Hepatocyte (in vitro differentiated cells): ENCODE results near the gene SHISA7. TPM values are rescaled to one million over a fixed set of nuclear protein-coding genes. Genes with fewer than 3 reads are reported as not detected.
A peak's percentile ranks its signal among the peaks of the same experiment; 100 is the strongest.

Source experiments
- DNase-seq: peaks from one replicate; pipeline ENCODE4 v3.0.0-alpha.2; 2016; ENCODE audit warnings: low spot score
- H2AFZ ChIP-seq: fragments of 200-600 bp; sonication (generic); 2 replicates; pipeline ENCODE4 v1.6.0; 2016; ENCODE audit warnings: antibody characterized with exemption, mild to moderate bottlenecking
- H3K27ac ChIP-seq: fragments of 200-600 bp; sonication (generic); 2 replicates; pipeline ENCODE4 v1.5.1; 2016; ENCODE audit warnings: mild to moderate bottlenecking
- H3K27me3 ChIP-seq: fragments of 200-600 bp; sonication (generic); 2 replicates; pipeline ENCODE4 v1.6.1; 2016
- H3K36me3 ChIP-seq: fragments of 200-600 bp; sonication (generic); replicated peaks from 2 replicates; pipeline ENCODE4 v1.5.1; 2016; ENCODE audit warnings: low read depth; ENCODE audit not compliant: insufficient read depth
- H3K4me1 ChIP-seq: fragments of 200-600 bp; sonication (generic); 2 replicates; pipeline ENCODE4 v1.5.1; 2016; ENCODE audit warnings: mild to moderate bottlenecking, moderate library complexity; ENCODE audit not compliant: insufficient read depth
- H3K4me2 ChIP-seq: fragments of 200-600 bp; sonication (generic); 2 replicates; pipeline ENCODE4 v1.6.0; 2016
- H3K4me3 ChIP-seq: fragments of 200-600 bp; sonication (generic); 2 replicates; pipeline ENCODE4 v1.5.1; 2016; ENCODE audit warnings: mild to moderate bottlenecking
- H3K79me2 ChIP-seq: fragments of 200-600 bp; sonication (generic); 2 replicates; pipeline ENCODE4 v1.6.0; 2017; ENCODE audit warnings: mild to moderate bottlenecking
- H3K9me2 ChIP-seq: fragments of 200-600 bp; sonication (generic); replicated peaks from 2 replicates; pipeline ENCODE4 v1.6.0; 2017; ENCODE audit warnings: mild to moderate bottlenecking; ENCODE audit not compliant: insufficient read depth
- H3K9me3 ChIP-seq: fragments of 200-600 bp; sonication (generic); 2 replicates; pipeline ENCODE4 v1.5.1; 2016; ENCODE audit warnings: low read depth, mild to moderate bottlenecking
- H4K20me1 ChIP-seq: fragments of 200-600 bp; sonication (generic); 2 replicates; pipeline ENCODE4 v1.6.0; 2016; ENCODE audit warnings: mild to moderate bottlenecking; ENCODE audit not compliant: insufficient read depth, poor library complexity, severe bottlenecking
- EZH2 ChIP-seq: fragments of 200-600 bp; sonication (generic); IDR thresholded peaks from 2 replicates; pipeline ENCODE4 v1.6.1; 2016; ENCODE audit warnings: antibody characterized with exemption, mild to moderate bottlenecking, borderline replicate concordance
- EZH2phosphoT487 ChIP-seq: fragments of 200-600 bp; sonication (generic); IDR thresholded peaks from one replicate; pipeline ENCODE4 v1.6.1; 2018; ENCODE audit warnings: antibody characterized with exemption, mild to moderate bottlenecking, low read depth, moderate library complexity; ENCODE audit not compliant: unreplicated experiment, severe bottlenecking
- WGBS: methylation state at CpG from one replicate; pipeline ENCODE4 v1.1.6; 2016; ENCODE audit warnings: low lambda C conversion rate; ENCODE audit errors: missing lambda C conversion rate; 5-methylcytosine and 5-hydroxymethylcytosine counted together
- polyA plus RNA-seq: library from polyadenylated mRNA; unstranded; fragments of >200 nt; fragmentation: Nextera tagmentation; extraction: Ambion mirVana; gene quantifications from 2 replicates; pipeline ENCODE4 v1.2.1, GENCODE V29; 2016
- total RNA-seq: library from RNA; depleted of rRNA; stranded (reverse); fragments of >200 nt; gene quantifications from 2 replicates; pipeline ENCODE4 v1.2.3, GENCODE V29; 2014
- TF ChIP-seq, protein P1 (sequence below): fragments of 200-600 bp; sonication (generic); IDR thresholded peaks from 2 replicates; pipeline ENCODE4 v1.5.1; 2016; ENCODE audit warnings: antibody characterized with exemption, mild to moderate bottlenecking; ENCODE audit not compliant: poor library complexity

The SHISA7 gene
- total RNA-seq: not detected in 2 replicates
- not detected in 2 replicates for polyA plus RNA-seq

DNA sequence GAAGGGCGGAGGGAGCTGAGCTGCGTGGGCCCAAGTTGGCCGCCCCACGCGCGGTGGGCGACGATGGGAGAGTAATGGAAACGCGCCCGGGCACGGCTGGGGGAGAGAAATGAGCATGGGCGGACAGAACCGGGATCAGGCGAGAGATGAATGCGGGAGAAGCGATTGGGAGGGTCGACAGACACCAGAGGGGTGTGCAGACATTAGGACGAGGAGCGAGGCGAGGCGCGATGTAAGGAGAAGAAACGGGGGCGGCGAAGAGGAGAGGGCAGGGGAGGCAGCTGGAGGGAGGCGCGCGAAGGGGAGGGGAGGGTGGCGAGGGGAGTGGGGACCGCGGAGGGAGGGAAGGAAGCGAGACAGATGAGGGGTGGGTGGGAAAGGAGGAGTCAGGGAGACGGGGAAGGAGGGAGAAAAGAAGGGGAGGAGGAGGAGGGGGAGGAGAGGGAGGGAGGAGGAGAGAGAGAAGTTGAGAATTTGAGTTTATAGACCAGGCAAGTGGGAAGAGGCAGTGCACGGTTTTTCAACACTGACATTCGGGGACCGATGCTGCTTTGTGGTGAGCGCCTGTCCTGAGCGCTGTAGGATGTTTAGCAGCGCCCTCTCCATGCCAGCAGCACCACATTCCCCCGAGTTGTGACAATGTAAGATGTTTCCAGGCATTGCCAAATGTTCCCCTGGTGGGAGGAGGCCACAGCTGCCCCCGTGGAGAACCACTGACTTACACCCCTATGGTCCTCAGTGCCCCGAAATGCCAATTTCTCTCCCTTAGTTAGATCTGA is at the start of gene SHISA7:
Gene SHISA7, minus strand, starts transcription at position 256 of the 779 bp plus-strand sequence. CDS start 437 bp downstream, outside the sequence.
- Histone ChIP-seq H3K4me2 (peak within 1 kb of the TSS; percentile 46), H3K36me3 (no peaks in the 10 kb centered on the region), H2AFZ (no peak within 1 kb of the TSS), H3K27me3 (peaks cover 73% of the 10 kb centered on the region), H3K9me2 (no peaks in the 10 kb centered on the region), H3K79me2 (no peaks in the 10 kb centered on the region), H3K27ac (no peak within 1 kb of the TSS), H3K4me1 (no peaks in the 10 kb centered on the region), H3K4me3 (no peak within 1 kb of the TSS), H3K9me3 (no peaks in the 10 kb centered on the region), H4K20me1 (no peaks in the 10 kb centered on the region)
- TF ChIP-seq EZH2 (no peak), EZH2phosphoT487 (no peak)
- TF ChIP-seq, protein P1, sequence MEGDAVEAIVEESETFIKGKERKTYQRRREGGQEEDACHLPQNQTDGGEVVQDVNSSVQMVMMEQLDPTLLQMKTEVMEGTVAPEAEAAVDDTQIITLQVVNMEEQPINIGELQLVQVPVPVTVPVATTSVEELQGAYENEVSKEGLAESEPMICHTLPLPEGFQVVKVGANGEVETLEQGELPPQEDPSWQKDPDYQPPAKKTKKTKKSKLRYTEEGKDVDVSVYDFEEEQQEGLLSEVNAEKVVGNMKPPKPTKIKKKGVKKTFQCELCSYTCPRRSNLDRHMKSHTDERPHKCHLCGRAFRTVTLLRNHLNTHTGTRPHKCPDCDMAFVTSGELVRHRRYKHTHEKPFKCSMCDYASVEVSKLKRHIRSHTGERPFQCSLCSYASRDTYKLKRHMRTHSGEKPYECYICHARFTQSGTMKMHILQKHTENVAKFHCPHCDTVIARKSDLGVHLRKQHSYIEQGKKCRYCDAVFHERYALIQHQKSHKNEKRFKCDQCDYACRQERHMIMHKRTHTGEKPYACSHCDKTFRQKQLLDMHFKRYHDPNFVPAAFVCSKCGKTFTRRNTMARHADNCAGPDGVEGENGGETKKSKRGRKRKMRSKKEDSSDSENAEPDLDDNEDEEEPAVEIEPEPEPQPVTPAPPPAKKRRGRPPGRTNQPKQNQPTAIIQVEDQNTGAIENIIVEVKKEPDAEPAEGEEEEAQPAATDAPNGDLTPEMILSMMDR: no peak
- no peak for DNase-seq
- 4% methylated on average over 12 of the region's 43 CpGs for WGBS

DNA sequence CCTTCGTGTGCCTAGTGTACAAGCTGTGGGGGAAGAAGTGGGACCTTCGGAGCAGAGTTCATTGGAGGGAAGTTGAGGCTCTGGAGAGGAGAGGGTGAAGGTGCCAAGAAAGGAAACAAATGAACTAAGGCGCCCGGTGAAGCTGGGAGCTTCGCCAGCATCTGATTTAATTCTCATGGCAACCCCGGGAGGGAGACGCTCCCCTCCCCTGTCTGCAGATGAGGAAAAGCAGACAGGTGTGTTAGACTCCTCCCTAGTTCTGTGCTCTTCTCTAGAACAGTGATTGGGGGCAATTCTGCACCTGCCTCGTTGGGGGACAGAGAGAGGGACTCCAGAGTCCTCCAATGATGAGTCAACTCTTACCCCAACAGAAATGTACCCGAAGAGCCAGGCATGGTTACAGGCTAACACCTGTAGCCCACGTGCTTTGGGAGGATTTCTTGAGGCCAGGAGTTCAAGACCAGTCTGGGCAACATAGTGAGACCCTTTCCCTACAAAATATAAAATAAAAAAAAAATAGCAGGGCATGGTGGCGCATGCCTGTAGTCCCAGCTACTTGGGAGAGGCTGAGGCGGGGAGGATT is 49.4 kb upstream of the SHISA7 start:
- H3K4me3 ChIP-seq: no peak overlapping the region
- no peak for DNase-seq
- H3K36me3 ChIP-seq: no peaks in the 10 kb centered on the region
- no peaks in the 10 kb centered on the region for H3K9me2 ChIP-seq
- H3K4me2 ChIP-seq: no peak overlapping the region
- H3K4me1 ChIP-seq: peaks cover 9% of the 10 kb centered on the region
- no peaks in the 10 kb centered on the region for H3K9me3 ChIP-seq
- TF ChIP-seq, protein P1: no peak
- TF ChIP-seq EZH2: no peak
- TF ChIP-seq EZH2phosphoT487: no peak
- H3K27me3 ChIP-seq: peaks cover 10% of the 10 kb centered on the region
- H4K20me1 ChIP-seq: no peaks in the 10 kb centered on the region
- no peaks in the 10 kb centered on the region for H3K79me2 ChIP-seq
- WGBS: 71% methylated on average over 12 of the region's 12 CpGs
- no peak overlapping the region for H2AFZ ChIP-seq
- H3K27ac ChIP-seq: no peak overlapping the region

DNA sequence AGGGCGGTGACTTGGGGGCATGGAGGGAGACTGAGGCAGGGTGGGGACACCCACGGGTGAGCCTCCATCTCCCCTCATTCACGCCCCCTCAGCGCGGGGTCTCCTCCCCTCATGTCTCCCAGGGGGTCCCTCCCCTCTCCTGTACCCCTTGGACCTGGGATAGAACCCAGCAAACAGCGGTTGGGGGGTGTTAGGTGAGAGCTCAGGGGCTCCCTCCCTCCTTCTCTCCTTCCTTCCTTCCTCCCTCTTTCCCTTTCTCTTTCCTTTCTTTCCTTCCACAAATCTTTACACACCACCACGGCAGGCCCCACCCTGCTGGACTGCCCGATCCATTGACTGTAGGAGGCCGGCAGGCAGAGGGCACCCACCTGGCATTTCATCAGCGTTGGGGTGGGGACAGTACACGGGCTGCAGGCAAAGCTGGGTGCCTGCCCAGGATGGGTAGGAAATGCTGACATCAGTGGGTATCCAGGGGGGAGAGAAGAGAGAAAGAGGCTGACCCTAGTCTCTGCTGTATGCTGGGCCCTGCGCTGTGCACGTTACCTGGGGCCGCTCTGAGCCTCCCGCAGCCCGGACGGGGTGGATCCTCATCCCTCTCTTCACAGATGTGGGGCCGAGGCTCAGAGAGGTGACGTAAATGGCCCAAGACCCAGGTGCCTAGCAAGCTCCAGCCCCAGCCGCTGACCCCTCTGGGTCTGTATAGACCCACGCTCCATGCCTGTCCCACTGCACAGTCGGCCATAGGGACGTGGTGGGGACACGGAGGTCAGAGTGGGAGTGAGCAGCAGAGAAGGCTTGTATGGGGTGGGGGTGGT is 48.7 kb upstream of the SHISA7 start:
- Histone ChIP-seq H2AFZ (no peak overlapping the region), H3K36me3 (no peaks in the 10 kb centered on the region)

More for the DNA sequence above, 48.7 kb upstream of the SHISA7 start:
- no peak for TF ChIP-seq EZH2
- TF ChIP-seq EZH2phosphoT487: no peak
- TF ChIP-seq, protein P1: no peak
- Histone ChIP-seq H3K4me3 (no peak overlapping the region), H3K9me3 (no peaks in the 10 kb centered on the region), H3K4me1 (peaks cover 16% of the 10 kb centered on the region), H4K20me1 (no peaks in the 10 kb centered on the region), H3K79me2 (no peaks in the 10 kb centered on the region), H3K4me2 (no peak overlapping the region), H3K27me3 (peaks cover 10% of the 10 kb centered on the region), H3K27ac (no peak overlapping the region), H3K9me2 (no peaks in the 10 kb centered on the region)
- WGBS: 88% methylated on average over 20 of the region's 24 CpGs
- no peak for DNase-seq
